ENCODE data around the gene CTSH. TPM values are rescaled to one million over a fixed set of nuclear protein-coding genes. Genes with fewer than 3 reads are reported as not detected.
"Not testable (repeated sequence)": the region's sequence is repeated elsewhere in the genome, so short reads cannot be mapped to it uniquely, and the experiment has no call there.

CTSH gene
- total and polyA plus RNA-seq, 7 donors: 16.0 to 52.6 (median 29.7) TPM

GRCh38 chr15:78907577-78907976 lies 37.3 kb downstream of the CTSH start:
- ATAC-seq (no peak), DNase-seq (no peak)
- 45 to 49% (median 46%) methylated on average over 3 of the region's 3 CpGs for WGBS, 3 donors
- H3K9me3 ChIP-seq: no peaks in the 10 kb centered on the region
- no peak for TF ChIP-seq CTCF (IDR thresholded peaks at IDR 0.05)
- peaks cover 0 to 94% of the 10 kb centered on the region in 2 donors for H3K36me3 ChIP-seq (ENCODE audit: insufficient read depth in 1 of 2, low read depth in 1 of 2)
- no peaks in the 10 kb centered on the region for H3K27me3 ChIP-seq (ENCODE audit: insufficient read depth in 3 of 3, low read length in 2 of 3)
- H3K4me3 ChIP-seq: no peak overlapping the region
- H3K27ac ChIP-seq: no peak overlapping the region
- peaks cover 14% of the 10 kb centered on the region for H3K4me1 ChIP-seq
- intact Hi-C loops (cut with DNase I): no loop called here

- TF ChIP-seq CTCF (IDR thresholded peaks at IDR 0.05): no peak
- no peaks in the 10 kb centered on the region for H3K27me3 ChIP-seq (ENCODE audit: insufficient read depth in 3 of 3, low read length in 2 of 3)
- intact Hi-C loops (cut with DNase I): no loop called here
- peaks cover 0 to 94% of the 10 kb centered on the region in 2 donors for H3K36me3 ChIP-seq (ENCODE audit: insufficient read depth in 1 of 2, low read depth in 1 of 2)
- no peak overlapping the region for H3K4me3 ChIP-seq
- WGBS, 3 donors: 57 to 75% (median 65%) methylated on average over 2 of the region's 2 CpGs
- ATAC-seq (peak; percentile 23 to 87 (median 69)), DNase-seq (peak in 1 of 2 donors; percentile 64)
- H3K27ac ChIP-seq: no peak overlapping the region
- no peaks in the 10 kb centered on the region for H3K9me3 ChIP-seq
- peaks cover 14% of the 10 kb centered on the region for H3K4me1 ChIP-seq
Observed at GRCh38 chr15:78906316-78906620, 38.6 kb downstream of the CTSH start.

- H3K9me3 ChIP-seq: no peaks in the 10 kb centered on the region
- WGBS, 3 donors: 80 to 88% (median 85%) methylated on average over 6 of the region's 6 CpGs
- intact Hi-C loops (cut with DNase I): no loop called here
- no peak for ATAC-seq
- DNase-seq: no peak
- H3K27me3 ChIP-seq (ENCODE audit: insufficient read depth in 3 of 3, low read length in 2 of 3): no peaks in the 10 kb centered on the region
- peaks cover 14% of the 10 kb centered on the region for H3K4me1 ChIP-seq
- TF ChIP-seq CTCF (IDR thresholded peaks at IDR 0.05): no peak
- H3K4me3 ChIP-seq: no peak overlapping the region
- H3K36me3 ChIP-seq (ENCODE audit: insufficient read depth in 1 of 2, low read depth in 1 of 2): peaks cover 0 to 97% of the 10 kb centered on the region in 2 donors
- no peak overlapping the region for H3K27ac ChIP-seq
Observed at GRCh38 chr15:78904599-78905358, 40.1 kb downstream of the CTSH start.

DNA sequence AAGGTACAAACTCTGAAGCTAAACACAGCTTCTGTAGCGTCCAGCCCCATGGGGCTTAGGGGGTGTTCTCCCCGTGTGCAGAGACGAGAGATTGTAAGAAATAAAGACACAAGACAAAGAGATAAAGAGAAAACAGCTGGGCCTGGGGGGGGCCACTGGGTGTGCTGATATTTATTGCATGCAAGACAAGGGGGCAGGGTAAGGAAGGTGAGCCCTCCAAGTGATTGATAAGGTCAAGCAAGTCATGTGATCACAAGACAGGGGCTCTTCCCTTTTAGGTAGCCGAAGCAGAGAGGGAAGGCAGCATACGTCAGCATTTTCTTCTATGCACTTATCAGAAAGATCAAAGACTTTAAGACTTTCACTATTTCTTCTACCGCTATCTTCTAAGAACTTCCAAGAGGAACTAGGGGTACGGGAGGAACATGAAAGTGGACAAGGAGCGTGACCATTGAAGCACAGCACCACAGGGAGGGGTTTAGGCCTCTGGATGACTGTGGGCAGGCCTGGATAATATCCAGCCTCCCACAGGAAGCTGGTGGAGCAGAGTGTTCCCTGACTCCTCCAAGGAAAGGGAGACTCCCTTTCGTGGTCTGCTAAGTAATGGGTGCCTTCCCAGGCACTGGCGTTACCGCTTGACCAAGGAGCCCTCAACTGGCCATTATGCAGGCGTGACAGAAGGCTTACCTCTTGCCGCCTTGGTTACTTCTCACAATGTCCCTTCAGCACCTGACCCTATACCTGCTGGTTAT lies 42.4 kb downstream of the CTSH start:
- DNase-seq; ATAC-seq; H3K27ac ChIP-seq; H3K27me3 ChIP-seq (ENCODE audit: insufficient read depth in 3 of 3, low read length in 2 of 3); H3K9me3 ChIP-seq; intact Hi-C loops (cut with DNase I); H3K4me3 ChIP-seq: not testable (repeated sequence)
- Histone ChIP-seq H3K4me1 (peaks cover 14% of the 10 kb centered on the region), H3K36me3 (ENCODE audit: insufficient read depth in 1 of 2, low read depth in 1 of 2) (peaks cover 6 to 99% of the 10 kb centered on the region in 2 donors)
- 75 to 79% (median 78%) methylated on average over 13 of the region's 13 CpGs for WGBS, 3 donors

DNA sequence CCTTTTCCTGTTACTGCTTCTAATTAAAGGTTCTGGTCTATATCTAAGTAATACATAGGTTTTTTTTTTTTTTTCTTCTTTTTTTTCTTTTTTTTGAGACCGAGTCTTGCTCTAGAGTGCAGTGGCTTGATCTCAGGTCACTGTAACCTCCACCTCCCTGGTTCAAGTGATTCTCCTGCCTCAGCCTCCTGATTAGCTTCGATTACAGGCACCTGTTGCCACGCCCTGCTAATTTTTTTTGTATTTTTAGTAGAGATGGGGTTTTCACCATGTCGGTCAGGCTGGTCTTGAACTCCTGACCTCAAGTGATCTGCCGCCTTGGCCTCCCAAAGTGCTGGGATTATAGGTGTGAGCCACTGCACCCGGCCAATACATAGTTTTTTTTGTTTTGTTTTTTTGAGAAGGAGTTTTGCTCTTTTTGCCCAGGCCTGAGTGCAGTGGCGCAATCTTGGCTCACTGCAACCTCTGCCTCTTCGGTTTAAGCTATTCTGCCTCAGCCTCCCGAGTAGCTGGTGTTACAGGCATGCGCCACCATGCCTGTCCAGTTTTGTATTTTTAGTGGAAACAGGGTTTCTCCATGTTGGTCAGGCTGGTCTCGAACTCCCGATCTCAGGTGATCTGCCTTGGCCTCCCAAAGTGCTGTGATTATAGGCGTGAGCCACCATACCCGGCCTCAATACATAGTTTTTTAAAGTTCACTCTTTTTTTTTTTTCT lies 43.9 kb downstream of the CTSH start:
- H3K4me1 ChIP-seq; intact Hi-C loops (cut with DNase I); H3K4me3 ChIP-seq; DNase-seq; ATAC-seq; H3K27ac ChIP-seq; H3K9me3 ChIP-seq; H3K27me3 ChIP-seq (ENCODE audit: insufficient read depth in 3 of 3, low read length in 2 of 3): not testable (repeated sequence)
- peaks cover 6 to 99% of the 10 kb centered on the region in 2 donors for H3K36me3 ChIP-seq (ENCODE audit: insufficient read depth in 1 of 2, low read depth in 1 of 2)
- WGBS, 3 donors: 93 to 95% (median 94%) methylated on average over 14 of the region's 14 CpGs
